Measurements from ENCODE around the gene MTERF4.

MTERF4 gene

GRCh38 chr2:241148891-241149674 lies 47.0 kb upstream of the MTERF4 start, which contains the start of gene PASK:
Gene PASK, minus strand, starts transcription at chr2:241149472. Its CDS starts 6,440 bp downstream, at chr2:241143032.
- Histone ChIP-seq H3K4me3 (ENCODE audit: low read length) (peak within 1 kb of the TSS; percentile 99), H3K79me2 (ENCODE audit: low read length) (peaks cover 85% of the 10 kb centered on the region), H3K27me3 (ENCODE audit: low read depth, low read length) (no peaks in the 10 kb centered on the region), H3K27ac (ENCODE audit: low read length) (peak within 1 kb of the TSS; percentile 81), H3K36me3 (replicated peaks; ENCODE audit: low read depth, low read length) (no peaks in the 10 kb centered on the region), H3K9ac (ENCODE audit: low read length) (peak within 1 kb of the TSS; percentile 96), H4K20me1 (ENCODE audit: insufficient read depth, low read length) (0 out of 2 replicates have a peak, but pooled peaks cover 4% of the 10 kb centered on the region), H3K9me3 (ENCODE audit: insufficient read depth, low read length) (no peaks in the 10 kb centered on the region), H3K4me1 (ENCODE audit: low read length) (peaks cover 29% of the 10 kb centered on the region), H3K4me2 (ENCODE audit: low read length) (peak within 1 kb of the TSS; percentile 89), H2AFZ (ENCODE audit: low read depth, low read length) (no peak within 1 kb of the TSS)
- no peak for TF ChIP-seq CTCF (IDR thresholded peaks at IDR 0.05; ENCODE audit: low read depth, low read length)
- TF ChIP-seq EZH2phosphoT487 (IDR thresholded peaks at IDR 0.05; ENCODE audit: low read depth) = no peak

DNA sequence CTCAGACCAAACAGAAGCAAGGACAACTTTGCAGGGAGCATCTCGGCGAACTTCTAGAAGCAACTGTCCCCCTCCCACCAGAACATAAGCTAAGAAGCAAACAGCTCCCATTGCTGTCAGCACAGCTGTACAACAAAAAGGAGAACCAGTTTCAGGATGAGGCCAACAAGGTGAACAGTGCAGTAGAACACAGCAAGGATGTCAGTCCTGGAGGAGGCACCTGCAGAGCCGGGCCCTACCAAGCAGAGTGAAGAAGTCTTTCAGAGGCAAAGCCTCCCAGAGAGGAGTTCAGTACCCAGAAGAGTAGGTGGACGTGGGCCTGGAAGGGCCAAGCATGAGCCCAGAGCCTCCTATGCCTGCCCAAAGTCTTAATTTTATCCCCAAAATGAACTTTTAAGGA lies 46.2 kb upstream of the MTERF4 start:
- H3K36me3 ChIP-seq (replicated peaks; ENCODE audit: low read depth, low read length) = no peaks in the 10 kb centered on the region
- H3K4me1 ChIP-seq (ENCODE audit: low read length) = peaks cover 29% of the 10 kb centered on the region
- TF ChIP-seq CTCF (IDR thresholded peaks at IDR 0.05; ENCODE audit: low read depth, low read length) (no peak), EZH2phosphoT487 (IDR thresholded peaks at IDR 0.05; ENCODE audit: low read depth) (no peak)
- H3K9me3 ChIP-seq (ENCODE audit: insufficient read depth, low read length) = no peaks in the 10 kb centered on the region
- H4K20me1 ChIP-seq (ENCODE audit: insufficient read depth, low read length) = 0 out of 2 replicates have a peak, but pooled peaks cover 4% of the 10 kb centered on the region
- H3K27me3 ChIP-seq (ENCODE audit: low read depth, low read length) = no peaks in the 10 kb centered on the region
- H3K27ac ChIP-seq (ENCODE audit: low read length) = peak overlapping the region; percentile 81
- H2AFZ ChIP-seq (ENCODE audit: low read depth, low read length) = no peak overlapping the region
- peaks cover 92% of the 10 kb centered on the region for H3K79me2 ChIP-seq (ENCODE audit: low read length)
- peak overlapping the region; percentile 84 for H3K4me2 ChIP-seq (ENCODE audit: low read length)
- H3K9ac ChIP-seq (ENCODE audit: low read length) = peak overlapping the region; percentile 96
- H3K4me3 ChIP-seq (ENCODE audit: low read length) = peak overlapping the region; percentile 99

GRCh38 chr2:241147336-241147735 lies 45.2 kb upstream of the MTERF4 start:
- H3K9ac ChIP-seq (ENCODE audit: low read length) = peak overlapping the region; percentile 96
- peaks cover 4% of the 10 kb centered on the region for H3K36me3 ChIP-seq (replicated peaks; ENCODE audit: low read depth, low read length)
- 0 out of 2 replicates have a peak, but pooled peaks cover 4% of the 10 kb centered on the region for H4K20me1 ChIP-seq (ENCODE audit: insufficient read depth, low read length)
- TF ChIP-seq CTCF (IDR thresholded peaks at IDR 0.05; ENCODE audit: low read depth, low read length) (no peak), EZH2phosphoT487 (IDR thresholded peaks at IDR 0.05; ENCODE audit: low read depth) (no peak)
- peak overlapping the region; percentile 99 for H3K4me3 ChIP-seq (ENCODE audit: low read length)
- peak overlapping the region; percentile 84 for H3K4me2 ChIP-seq (ENCODE audit: low read length)
- H3K9me3 ChIP-seq (ENCODE audit: insufficient read depth, low read length) = no peaks in the 10 kb centered on the region
- H3K4me1 ChIP-seq (ENCODE audit: low read length) = peaks cover 29% of the 10 kb centered on the region
- H3K27me3 ChIP-seq (ENCODE audit: low read depth, low read length) = no peaks in the 10 kb centered on the region
- H3K27ac ChIP-seq (ENCODE audit: low read length) = peak overlapping the region; percentile 81
- H3K79me2 ChIP-seq (ENCODE audit: low read length) = peaks cover 94% of the 10 kb centered on the region
- no peak overlapping the region for H2AFZ ChIP-seq (ENCODE audit: low read depth, low read length)

DNA sequence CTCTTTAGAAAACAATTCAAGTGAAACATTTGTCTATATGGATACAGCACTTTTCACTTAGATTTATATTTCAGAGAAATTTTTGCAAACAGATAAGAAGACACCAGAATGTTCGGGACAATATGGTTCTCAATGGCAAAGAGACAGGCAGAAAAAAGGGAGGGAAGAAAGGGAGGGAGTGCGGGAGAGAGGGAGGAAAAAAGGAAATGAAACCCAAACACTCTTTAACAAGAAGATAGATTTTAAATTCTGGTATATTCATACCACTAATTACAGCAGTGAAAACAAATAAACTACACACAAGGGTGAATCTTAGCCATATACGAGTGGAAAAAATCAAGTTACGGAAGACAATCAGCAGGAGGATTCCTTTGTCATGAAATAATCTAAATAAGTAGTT lies 44.2 kb upstream of the MTERF4 start:
- H3K9ac ChIP-seq (ENCODE audit: low read length) = peak overlapping the region; percentile 96; the same call in 1 of the 2 replicates
- peak overlapping the region; percentile 58 for H3K27ac ChIP-seq (ENCODE audit: low read length)
- H3K27me3 ChIP-seq (ENCODE audit: low read depth, low read length) = no peaks in the 10 kb centered on the region
- peaks cover 94% of the 10 kb centered on the region for H3K79me2 ChIP-seq (ENCODE audit: low read length)
- H3K36me3 ChIP-seq (replicated peaks; ENCODE audit: low read depth, low read length) = peaks cover 8% of the 10 kb centered on the region
- TF ChIP-seq CTCF (IDR thresholded peaks at IDR 0.05; ENCODE audit: low read depth, low read length) (no peak), EZH2phosphoT487 (IDR thresholded peaks at IDR 0.05; ENCODE audit: low read depth) (no peak)
- H3K4me2 ChIP-seq (ENCODE audit: low read length) = peak overlapping the region; percentile 84
- H3K4me1 ChIP-seq (ENCODE audit: low read length) = peaks cover 24% of the 10 kb centered on the region
- 0 out of 2 replicates have a peak, but pooled peaks cover 2% of the 10 kb centered on the region for H4K20me1 ChIP-seq (ENCODE audit: insufficient read depth, low read length)
- H3K9me3 ChIP-seq (ENCODE audit: insufficient read depth, low read length) = no peaks in the 10 kb centered on the region
- H3K4me3 ChIP-seq (ENCODE audit: low read length) = peak overlapping the region; percentile 99
- no peak overlapping the region for H2AFZ ChIP-seq (ENCODE audit: low read depth, low read length)

Measured in OCI-LY3 (cell line).